GM12874 (cell line): ENCODE results near the gene NR2F2.
A peak's percentile ranks its signal among the peaks of the same experiment; 100 is the strongest.

Source experiments
- TF ChIP-seq, protein P1 (sequence below): IDR thresholded peaks from 2 replicates; pipeline ENCODE4 v1.5.1; 2011; ENCODE audit warnings: low read depth, mild to moderate bottlenecking, control low read depth, low read length, moderate library complexity; ENCODE audit not compliant: insufficient read depth

Gene NR2F2

DNA sequence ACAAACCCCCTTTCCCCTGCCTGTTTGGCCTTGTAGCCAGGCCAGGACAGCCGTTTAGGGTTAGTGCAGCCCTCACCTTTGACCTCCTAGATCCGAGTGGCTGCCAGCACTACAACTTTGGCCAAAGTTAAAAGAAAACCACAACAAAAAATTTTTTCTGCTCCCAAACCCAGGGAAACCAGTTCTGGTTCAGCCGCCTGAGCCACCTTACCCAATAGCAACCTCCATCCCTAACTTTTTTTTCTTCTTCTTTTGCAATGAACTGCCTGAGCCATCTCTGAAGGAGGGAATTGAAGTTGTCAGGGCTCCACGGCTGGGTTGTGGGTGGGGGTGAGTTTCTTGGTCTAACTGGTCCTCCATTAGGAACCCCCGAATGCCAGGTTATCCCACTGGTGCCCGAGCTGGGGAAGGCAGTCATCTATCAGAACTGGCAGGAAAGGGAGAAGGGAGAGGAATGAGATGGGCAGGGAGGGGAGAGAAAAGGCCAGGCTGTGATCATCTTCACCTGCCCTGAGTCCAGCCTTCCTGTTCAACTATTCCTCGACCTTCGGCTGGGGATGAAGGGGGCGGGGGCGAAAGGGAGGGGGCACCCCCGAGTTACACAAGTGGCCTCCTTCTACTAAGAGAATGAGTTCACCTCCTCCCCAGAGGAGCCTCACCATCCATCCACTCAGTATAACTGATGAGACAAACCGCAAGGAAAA is 6.2 kb upstream of the NR2F2 start:
- TF ChIP-seq, protein P1, sequence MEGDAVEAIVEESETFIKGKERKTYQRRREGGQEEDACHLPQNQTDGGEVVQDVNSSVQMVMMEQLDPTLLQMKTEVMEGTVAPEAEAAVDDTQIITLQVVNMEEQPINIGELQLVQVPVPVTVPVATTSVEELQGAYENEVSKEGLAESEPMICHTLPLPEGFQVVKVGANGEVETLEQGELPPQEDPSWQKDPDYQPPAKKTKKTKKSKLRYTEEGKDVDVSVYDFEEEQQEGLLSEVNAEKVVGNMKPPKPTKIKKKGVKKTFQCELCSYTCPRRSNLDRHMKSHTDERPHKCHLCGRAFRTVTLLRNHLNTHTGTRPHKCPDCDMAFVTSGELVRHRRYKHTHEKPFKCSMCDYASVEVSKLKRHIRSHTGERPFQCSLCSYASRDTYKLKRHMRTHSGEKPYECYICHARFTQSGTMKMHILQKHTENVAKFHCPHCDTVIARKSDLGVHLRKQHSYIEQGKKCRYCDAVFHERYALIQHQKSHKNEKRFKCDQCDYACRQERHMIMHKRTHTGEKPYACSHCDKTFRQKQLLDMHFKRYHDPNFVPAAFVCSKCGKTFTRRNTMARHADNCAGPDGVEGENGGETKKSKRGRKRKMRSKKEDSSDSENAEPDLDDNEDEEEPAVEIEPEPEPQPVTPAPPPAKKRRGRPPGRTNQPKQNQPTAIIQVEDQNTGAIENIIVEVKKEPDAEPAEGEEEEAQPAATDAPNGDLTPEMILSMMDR = no peak

DNA sequence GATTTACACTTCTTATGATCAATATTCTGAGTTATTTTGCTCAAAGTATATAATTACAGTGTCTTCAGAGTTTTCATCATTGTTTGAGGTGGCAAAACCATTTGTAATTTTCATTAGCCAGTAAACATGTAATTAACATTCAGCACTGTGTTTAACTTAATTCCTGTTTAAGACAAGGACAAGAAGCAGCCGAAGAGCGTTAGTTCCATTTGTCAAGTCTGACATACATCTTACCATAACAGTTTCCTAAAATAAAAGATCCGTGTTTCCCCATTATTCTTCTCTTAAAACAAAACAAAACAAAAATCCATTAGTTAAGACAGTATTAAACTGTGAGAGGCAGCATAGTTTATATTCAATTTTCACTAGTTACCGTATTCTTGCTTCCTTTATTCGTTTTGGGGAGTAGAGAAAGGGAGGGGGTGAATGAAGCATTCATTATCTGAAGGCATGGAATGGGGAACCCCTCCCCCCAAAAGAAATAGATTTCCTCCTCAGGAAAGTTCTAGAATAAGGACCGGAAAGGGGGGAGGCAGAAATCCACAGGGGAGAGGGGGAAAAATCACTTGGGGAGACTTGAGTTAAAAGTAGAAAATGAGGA is 5.5 kb upstream of the NR2F2 start:
- TF ChIP-seq, protein P1 = no peak

DNA sequence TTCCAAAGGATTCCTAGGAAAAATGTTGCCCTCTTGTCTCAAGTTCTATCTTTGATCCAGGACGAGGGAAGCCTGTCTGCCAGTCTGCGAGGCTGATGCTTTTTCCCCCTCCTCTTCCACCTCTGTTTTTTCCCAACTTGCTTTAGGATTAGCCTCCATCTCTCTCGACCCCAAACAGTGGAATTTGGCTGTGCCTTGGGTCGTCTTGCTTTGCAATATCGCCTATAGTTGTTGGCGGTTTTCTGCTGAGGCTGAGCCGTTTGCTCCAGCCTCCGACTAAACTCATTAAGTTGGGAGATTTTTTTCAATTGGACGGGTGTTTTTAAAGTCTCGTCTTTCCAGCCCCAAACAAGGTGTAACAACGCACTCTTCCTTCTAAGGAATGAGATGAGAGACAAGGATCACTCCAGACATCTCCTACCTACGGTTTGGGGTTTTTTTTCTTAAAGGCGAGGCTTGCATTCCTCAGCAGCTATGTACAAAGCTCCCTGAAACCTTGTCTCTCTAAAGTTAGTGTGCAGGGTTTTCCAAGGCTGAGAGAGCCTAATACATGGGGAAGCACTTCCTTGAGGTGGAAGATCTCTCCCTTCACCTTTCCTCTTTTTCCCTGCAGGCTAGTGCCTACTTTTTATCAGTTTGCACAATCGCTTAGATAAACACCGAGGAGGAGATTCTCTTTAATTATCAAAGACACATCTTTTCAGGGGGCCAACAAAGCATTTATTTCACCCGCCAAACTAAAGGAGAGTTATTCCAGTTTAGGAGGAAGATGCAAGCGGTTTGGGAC is 4.8 kb upstream of the NR2F2 start:
- TF ChIP-seq, protein P1 = no peak

GRCh38 chr15:96326328-96327154 is 4.0 kb upstream of the NR2F2 start:
- TF ChIP-seq, protein P1 = no peak

DNA sequence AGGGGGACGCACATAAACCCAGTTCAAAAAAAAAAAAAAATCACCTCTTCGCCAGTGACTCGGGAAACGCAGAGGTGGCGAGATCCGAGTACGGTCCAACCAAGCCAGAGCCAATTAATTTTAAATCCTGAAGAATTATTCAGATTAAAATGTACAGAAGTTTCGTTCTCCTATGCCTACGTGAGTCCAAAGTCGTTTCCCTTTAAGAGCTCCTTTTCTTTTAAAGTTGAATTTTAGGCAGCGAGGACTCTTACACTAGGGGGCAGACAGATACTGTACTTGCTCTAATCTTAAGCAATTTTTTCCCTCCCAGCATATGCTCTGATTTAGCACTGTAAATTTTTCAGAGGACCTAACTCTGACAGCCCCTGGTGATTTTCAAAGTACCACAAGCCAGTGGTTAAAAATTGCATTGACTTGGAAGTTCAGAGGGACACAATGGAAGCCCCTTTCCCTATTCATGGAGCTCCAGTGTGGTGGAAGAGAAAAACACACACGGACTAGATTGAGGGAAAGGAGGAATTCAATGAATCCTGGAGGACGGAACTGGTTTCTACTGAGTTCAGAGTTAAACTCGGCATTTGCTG is 3.3 kb upstream of the NR2F2 start:
- TF ChIP-seq, protein P1 = peak; percentile 47

DNA sequence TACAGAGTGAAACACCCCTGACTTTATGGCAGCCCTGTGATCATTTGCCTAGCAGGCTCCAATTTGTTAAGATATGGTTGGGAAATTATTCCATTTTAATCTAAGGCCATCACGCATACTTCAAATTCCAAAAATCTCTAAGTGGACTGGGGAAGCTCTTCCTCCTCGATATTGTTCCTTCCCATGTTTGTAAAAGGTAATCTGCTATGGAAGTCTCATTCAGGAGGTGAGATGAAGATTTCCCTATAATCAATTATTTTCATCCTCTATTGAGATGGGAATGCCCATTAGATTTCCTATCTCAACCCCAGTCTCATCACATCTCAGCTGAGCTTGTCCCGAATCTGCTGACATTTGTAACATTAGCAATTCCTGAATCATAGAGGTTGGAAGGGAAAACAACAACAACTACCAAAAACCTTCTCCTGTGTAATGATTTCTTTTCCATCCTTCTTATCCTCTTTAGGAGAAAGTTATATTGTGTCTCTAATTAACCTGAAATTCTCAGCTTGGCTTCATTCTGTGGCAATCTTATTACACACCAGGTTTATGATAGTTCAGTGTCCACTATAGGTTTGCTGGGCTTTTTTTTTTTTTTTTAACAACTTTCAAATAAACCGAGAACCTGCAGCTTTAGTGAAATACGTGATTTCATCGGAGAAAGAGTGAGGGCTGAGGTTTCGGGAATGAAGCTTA is 2.2 kb upstream of the NR2F2 start:
- TF ChIP-seq, protein P1 = no peak
